Kidney (tissue), 14 donors: ENCODE results near the gene VSTM4. TPM values are rescaled to one million over a fixed set of nuclear protein-coding genes. Genes with fewer than 3 reads are reported as not detected.

Source experiments
- DNase-seq, 5 donors: peaks; one replicate each; pipeline ENCODE4 v3.0.0-alpha.2; 2013 to 2020
- FAIRE-seq: peaks from 2 replicates; lab custom pipeline; 2012; peaks lifted over from hg19 to GRCh38; lab: Jason Lieb, UNC
- H3K27ac ChIP-seq, 2 donors: one replicate each; pipeline ENCODE4 v1.7.0; 2013; ENCODE audit warnings: low read depth in 2 of 2, low read length in 2 of 2, inconsistent platforms in 1 of 2
- H3K27me3 ChIP-seq: one replicate; pipeline ENCODE4 v1.7.1; 2013; ENCODE audit warnings: low read length, inconsistent platforms; ENCODE audit not compliant: control insufficient read depth, insufficient read depth
- H3K36me3 ChIP-seq, 3 donors: one replicate each; pipeline versions ENCODE4 v1.7.0 to v1.7.1; 2013; ENCODE audit warnings: low read length in 3 of 3, control low read depth in 1 of 3, inconsistent platforms in 1 of 3; ENCODE audit not compliant: insufficient read depth in 3 of 3, control insufficient read depth in 2 of 3
- H3K4me1 ChIP-seq, 3 donors: one replicate each; pipeline versions ENCODE4 v1.7.0 to v1.7.1; 2013; ENCODE audit warnings: low read length in 3 of 3, inconsistent platforms in 1 of 3, low read depth in 1 of 3; ENCODE audit not compliant: control insufficient read depth in 2 of 3, insufficient read depth in 2 of 3
- H3K4me3 ChIP-seq, 3 donors: one replicate each; pipeline versions ENCODE4 v1.7.0 to v1.8.1; 2013; ENCODE audit warnings: low read length in 3 of 3, control low read depth in 1 of 3, inconsistent platforms in 1 of 3
- H3K9ac ChIP-seq, 3 donors: one replicate each; pipeline versions ENCODE4 v1.7.0 to v1.7.1; 2013; ENCODE audit warnings: low read length in 3 of 3, control low read depth in 1 of 3, inconsistent platforms in 1 of 3
- H3K9me3 ChIP-seq, 3 donors: one replicate each; pipeline versions ENCODE4 v1.7.0 to v1.7.1; 2013; ENCODE audit warnings: low read length in 3 of 3, control low read depth in 1 of 3, inconsistent platforms in 1 of 3; ENCODE audit not compliant: control insufficient read depth in 2 of 3, insufficient read depth in 1 of 3
- intact Hi-C: fragments of 100-400 bp; cut with DNase I; formaldehyde crosslinking; loops from one replicate; pipeline ENCODE4 v1.11.1; 2022
- polyA plus RNA-seq: library from polyadenylated mRNA; stranded (reverse); fragments of 350-450 nt; fragmentation: Illumina TruSeq; extraction: RNeasy Lipid Tissue Mini Kit (QIAGEN cat#74804); gene quantifications from one replicate; pipeline ENCODE4 v1.2.3, GENCODE V29; 2014; ENCODE audit warnings: low read depth, low replicate concordance; ENCODE audit not compliant: insufficient read depth
- total RNA-seq: library from RNA; stranded (reverse); fragmentation: NEBNext Ultra II Directional; extraction: Animal tissue kit (Norgen Biotek cat#: 25700); gene quantifications from one replicate; pipeline ENCODE4 v1.2.1, GENCODE V29; 2021
- TF ChIP-seq, protein P1 (sequence below): IDR thresholded peaks from 3 replicates; pipeline ENCODE4 v1.5.1; 2012; ENCODE audit warnings: mild to moderate bottlenecking, moderate library complexity, borderline replicate concordance; ENCODE audit not compliant: insufficient read depth; ENCODE audit errors: extremely low read depth
- donor health status: control.
- donor health status: control.
- donor health status: control.
- donor health status: control.
- donor health status: control.
- donor health status: DM: yes; HTN: yes; CAD: no.
- donor health status: Normal renal cell carcinoma (clear cell type).

The VSTM4 gene
- total and polyA plus RNA-seq, 2 donors from 2014 or later, result 7.4 to 8.5 TPM

- intact Hi-C loops, result no loop called here
- TF ChIP-seq, protein P1, sequence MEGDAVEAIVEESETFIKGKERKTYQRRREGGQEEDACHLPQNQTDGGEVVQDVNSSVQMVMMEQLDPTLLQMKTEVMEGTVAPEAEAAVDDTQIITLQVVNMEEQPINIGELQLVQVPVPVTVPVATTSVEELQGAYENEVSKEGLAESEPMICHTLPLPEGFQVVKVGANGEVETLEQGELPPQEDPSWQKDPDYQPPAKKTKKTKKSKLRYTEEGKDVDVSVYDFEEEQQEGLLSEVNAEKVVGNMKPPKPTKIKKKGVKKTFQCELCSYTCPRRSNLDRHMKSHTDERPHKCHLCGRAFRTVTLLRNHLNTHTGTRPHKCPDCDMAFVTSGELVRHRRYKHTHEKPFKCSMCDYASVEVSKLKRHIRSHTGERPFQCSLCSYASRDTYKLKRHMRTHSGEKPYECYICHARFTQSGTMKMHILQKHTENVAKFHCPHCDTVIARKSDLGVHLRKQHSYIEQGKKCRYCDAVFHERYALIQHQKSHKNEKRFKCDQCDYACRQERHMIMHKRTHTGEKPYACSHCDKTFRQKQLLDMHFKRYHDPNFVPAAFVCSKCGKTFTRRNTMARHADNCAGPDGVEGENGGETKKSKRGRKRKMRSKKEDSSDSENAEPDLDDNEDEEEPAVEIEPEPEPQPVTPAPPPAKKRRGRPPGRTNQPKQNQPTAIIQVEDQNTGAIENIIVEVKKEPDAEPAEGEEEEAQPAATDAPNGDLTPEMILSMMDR, result no peak
- no peaks in the 10 kb centered on the region for H3K27me3 ChIP-seq
- H3K4me1 ChIP-seq, result peaks cover 0 to 9% (median 3%) of the 10 kb centered on the region in 3 donors
- no peak for FAIRE-seq
- H3K9me3 ChIP-seq, result no peaks in the 10 kb centered on the region
- no peaks in the 10 kb centered on the region for H3K36me3 ChIP-seq
- no peak for DNase-seq
- no peak overlapping the region for H3K27ac ChIP-seq
- no peak overlapping the region for H3K4me3 ChIP-seq
- H3K9ac ChIP-seq, result no peak overlapping the region
Observed at GRCh38 chr10:49107111-49107886, 8.0 kb downstream of the VSTM4 start.

DNA sequence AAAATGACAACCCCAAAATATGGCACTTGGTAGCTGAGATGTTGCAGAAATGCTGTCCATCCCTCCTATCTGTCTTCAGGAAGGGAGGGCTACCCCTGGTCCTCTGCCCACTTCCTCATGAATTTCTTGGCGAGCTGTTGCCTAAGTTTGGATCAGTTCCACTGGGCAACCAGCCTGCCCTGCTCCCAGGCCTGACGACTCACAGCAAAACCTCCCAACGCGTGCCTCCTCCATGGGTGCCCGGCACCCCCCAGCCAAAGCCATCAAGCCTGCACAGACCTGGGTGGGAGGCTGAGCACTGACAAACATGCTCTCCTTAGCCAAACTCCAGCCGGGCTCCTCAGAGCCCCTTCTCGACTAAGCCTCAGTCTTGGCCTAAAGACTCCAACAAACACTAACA is 8.9 kb downstream of the VSTM4 start:
- Histone ChIP-seq H3K4me1 (peaks cover 0 to 5% (median 3%) of the 10 kb centered on the region in 3 donors), H3K27ac (no peak overlapping the region), H3K36me3 (no peaks in the 10 kb centered on the region), H3K4me3 (no peak overlapping the region), H3K27me3 (no peaks in the 10 kb centered on the region), H3K9me3 (no peaks in the 10 kb centered on the region), H3K9ac (no peak overlapping the region)
- DNase-seq (no peak), FAIRE-seq (no peak)
- TF ChIP-seq, protein P1, result no peak
- intact Hi-C loops, result no loop called here

DNA sequence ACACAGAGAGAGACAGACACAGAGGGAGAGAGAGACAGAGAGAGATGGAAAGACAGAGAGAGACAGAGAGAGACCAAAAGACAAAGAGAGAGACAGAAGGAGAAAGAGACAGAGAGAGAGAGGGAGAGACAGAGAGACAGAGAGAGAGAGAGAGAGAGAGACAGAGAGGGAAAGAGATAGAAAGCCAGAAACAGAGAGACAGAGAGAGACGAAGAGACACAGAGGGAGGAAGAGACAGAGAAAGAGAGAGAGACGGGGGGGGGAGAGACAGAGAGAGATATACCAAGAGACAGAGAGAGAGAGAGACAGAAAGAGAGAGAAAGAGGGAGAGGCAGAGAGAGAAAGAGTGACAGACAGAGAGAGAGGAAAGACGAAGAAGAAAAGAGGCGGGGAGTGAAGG is 10.2 kb downstream of the VSTM4 start:
- intact Hi-C loops, result no loop called here
- H3K36me3 ChIP-seq, result no peaks in the 10 kb centered on the region
- no peak overlapping the region for H3K27ac ChIP-seq
- no peaks in the 10 kb centered on the region for H3K9me3 ChIP-seq
- FAIRE-seq (no peak), DNase-seq (no peak)
- no peak overlapping the region for H3K9ac ChIP-seq
- no peak overlapping the region for H3K4me3 ChIP-seq
- TF ChIP-seq, protein P1, result no peak
- no peaks in the 10 kb centered on the region for H3K27me3 ChIP-seq
- peaks cover 0 to 5% (median 3%) of the 10 kb centered on the region in 3 donors for H3K4me1 ChIP-seq

- DNase-seq (no peak), FAIRE-seq (no peak)
- Histone ChIP-seq H3K4me3 (no peak overlapping the region), H3K9me3 (no peaks in the 10 kb centered on the region), H3K9ac (no peak overlapping the region), H3K27ac (no peak overlapping the region), H3K36me3 (no peaks in the 10 kb centered on the region), H3K4me1 (peaks cover 0 to 5% (median 3%) of the 10 kb centered on the region in 3 donors), H3K27me3 (no peaks in the 10 kb centered on the region)
- TF ChIP-seq, protein P1, result no peak
- intact Hi-C loops, result no loop called here
Observed at GRCh38 chr10:49104323-49104722, 11.0 kb downstream of the VSTM4 start.
